Measurements from ENCODE around the gene CHRD.

The CHRD gene

DNA sequence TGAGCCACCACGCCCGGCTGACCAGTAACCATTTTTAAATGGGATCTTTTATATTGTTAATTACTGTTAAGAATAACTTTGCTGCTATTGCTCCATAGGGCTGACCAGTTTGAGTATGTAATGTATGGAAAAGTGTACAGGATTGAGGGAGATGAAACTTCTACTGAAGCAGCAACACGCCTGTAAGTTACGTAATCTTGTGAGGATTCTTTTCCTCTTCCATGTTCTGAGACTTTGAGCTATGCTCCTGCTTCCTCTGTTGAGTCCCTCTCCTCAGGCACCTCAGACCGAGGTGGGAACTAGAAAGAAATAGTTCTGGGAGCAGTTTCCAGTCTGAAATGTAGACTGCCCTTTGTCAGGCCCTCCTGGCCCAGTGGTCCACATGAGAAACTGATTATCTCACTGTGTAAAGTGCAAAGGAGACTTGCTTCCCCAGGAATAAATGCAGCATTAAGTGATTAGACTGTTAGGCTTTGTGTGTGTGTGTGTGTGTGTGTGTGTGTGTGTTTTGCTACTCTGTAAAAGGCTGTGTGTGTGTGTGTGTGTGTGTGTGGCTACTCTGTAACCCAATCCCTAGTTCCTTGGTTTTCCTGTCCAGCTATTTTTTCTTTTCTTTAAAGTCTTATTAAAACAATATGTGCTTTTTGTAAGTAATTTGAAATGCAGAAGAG, 13.1 kb upstream of the CHRD start:
- Histone ChIP-seq H3K36me3 (ENCODE audit: control insufficient read depth, insufficient read depth, low read length) (peaks cover 50% of the 10 kb centered on the region), H3K27ac (ENCODE audit: low read depth, low read length) (no peak overlapping the region), H3K27me3 (ENCODE audit: control insufficient read depth, insufficient read depth, low read length) (no peaks in the 10 kb centered on the region), H3K9ac (ENCODE audit: low read depth, low read length) (no peak overlapping the region), H3K4me3 (ENCODE audit: low read depth, low read length) (no peak overlapping the region), H3K9me3 (ENCODE audit: control insufficient read depth, insufficient read depth, low read length) (no peaks in the 10 kb centered on the region), H3K4me1 (ENCODE audit: control insufficient read depth, insufficient read depth, low read length) (peaks cover 11% of the 10 kb centered on the region)

DNA sequence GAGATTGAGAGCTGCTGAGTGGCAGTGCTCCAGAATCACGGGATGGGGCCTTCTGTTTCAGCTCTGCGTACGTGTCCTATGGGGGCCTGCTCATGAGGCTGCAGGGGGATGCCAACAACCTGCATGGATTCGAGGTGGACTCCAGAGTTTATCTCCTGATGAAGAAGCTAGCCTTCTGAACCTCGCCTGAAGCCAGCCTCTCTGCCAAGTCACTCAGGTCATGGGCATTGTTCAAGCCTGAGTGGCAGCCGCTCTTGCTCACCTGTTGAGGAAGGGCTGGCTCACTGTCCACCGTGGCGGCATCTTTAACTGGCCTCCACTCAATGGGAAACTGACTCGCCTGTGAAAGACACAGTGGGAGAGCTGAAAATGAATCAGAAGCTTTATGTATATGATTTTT, 11.7 kb upstream of the CHRD start:
- H3K27ac ChIP-seq (ENCODE audit: low read depth, low read length): no peak overlapping the region
- no peaks in the 10 kb centered on the region for H3K27me3 ChIP-seq (ENCODE audit: control insufficient read depth, insufficient read depth, low read length)
- H3K4me3 ChIP-seq (ENCODE audit: low read depth, low read length): no peak overlapping the region
- H3K36me3 ChIP-seq (ENCODE audit: control insufficient read depth, insufficient read depth, low read length): peaks cover 50% of the 10 kb centered on the region
- H3K9ac ChIP-seq (ENCODE audit: low read depth, low read length): no peak overlapping the region
- no peaks in the 10 kb centered on the region for H3K9me3 ChIP-seq (ENCODE audit: control insufficient read depth, insufficient read depth, low read length)
- peaks cover 15% of the 10 kb centered on the region for H3K4me1 ChIP-seq (ENCODE audit: control insufficient read depth, insufficient read depth, low read length)

DNA sequence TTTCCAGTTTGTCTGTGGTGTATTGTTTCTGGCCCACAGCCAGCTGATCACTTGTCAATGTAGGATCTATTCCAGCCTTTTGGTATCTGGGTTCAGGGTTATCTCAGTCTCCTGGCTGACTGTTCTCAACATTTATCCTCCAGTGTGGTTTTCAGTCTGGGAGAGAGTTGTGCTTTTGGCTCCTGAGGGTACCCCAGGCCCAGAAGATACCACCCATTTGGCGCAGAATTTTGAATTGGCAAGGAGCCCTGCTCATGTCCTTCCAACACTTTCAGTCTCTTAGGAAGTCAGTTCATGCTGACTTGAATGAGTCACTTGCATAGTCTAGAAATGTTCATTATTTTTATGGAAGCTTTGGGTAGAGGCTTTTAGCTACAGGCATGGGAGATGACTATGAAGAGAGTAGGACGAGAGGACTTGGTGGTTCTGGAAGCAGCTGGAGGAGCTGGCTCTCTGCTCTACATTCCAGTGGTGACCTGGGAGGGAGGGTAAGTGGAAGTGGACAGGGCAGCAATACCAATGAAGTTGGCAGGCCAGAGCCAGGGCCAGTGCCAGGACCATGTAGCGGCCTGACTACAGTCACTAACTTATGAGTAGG, 11.2 kb upstream of the CHRD start:
- no peak overlapping the region for H3K9ac ChIP-seq (ENCODE audit: low read depth, low read length)

DNA sequence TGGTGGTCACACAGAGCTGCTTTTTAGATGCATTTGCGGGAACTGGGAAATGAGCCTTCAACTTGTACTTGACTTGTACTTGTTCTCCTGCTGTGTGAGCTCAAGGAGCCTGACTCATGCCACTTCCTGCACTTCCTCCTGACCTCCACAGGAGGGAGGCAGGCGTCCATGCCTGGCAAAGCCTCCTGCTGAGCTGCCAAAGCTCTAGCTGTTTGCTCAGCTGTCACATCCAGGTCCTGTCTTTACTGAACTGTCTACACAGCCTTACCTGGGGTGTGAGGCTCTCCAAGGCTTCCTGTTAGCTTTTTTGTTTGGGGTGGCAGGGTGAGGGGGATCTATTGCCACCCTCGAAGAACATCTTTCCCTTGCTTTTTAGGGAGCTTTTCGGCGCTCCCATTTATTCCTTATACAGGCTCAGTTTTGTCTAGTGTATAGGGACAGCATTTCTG, 8.3 kb upstream of the CHRD start:
- peaks cover 33% of the 10 kb centered on the region for H3K36me3 ChIP-seq (ENCODE audit: control insufficient read depth, insufficient read depth, low read length)
- peak overlapping the region; percentile 62 for H3K27ac ChIP-seq (ENCODE audit: low read depth, low read length)
- peaks cover 25% of the 10 kb centered on the region for H3K4me1 ChIP-seq (ENCODE audit: control insufficient read depth, insufficient read depth, low read length)
- no peaks in the 10 kb centered on the region for H3K9me3 ChIP-seq (ENCODE audit: control insufficient read depth, insufficient read depth, low read length)
- no peak overlapping the region for H3K9ac ChIP-seq (ENCODE audit: low read depth, low read length)
- H3K4me3 ChIP-seq (ENCODE audit: low read depth, low read length): no peak overlapping the region
- peaks cover 10% of the 10 kb centered on the region; the same call in 1 of the 2 replicates for H3K27me3 ChIP-seq (ENCODE audit: control insufficient read depth, insufficient read depth, low read length)

More for the DNA sequence above, 11.2 kb upstream of the CHRD start:
- H3K4me1 ChIP-seq (ENCODE audit: control insufficient read depth, insufficient read depth, low read length): peaks cover 15% of the 10 kb centered on the region
- H3K27me3 ChIP-seq (ENCODE audit: control insufficient read depth, insufficient read depth, low read length): no peaks in the 10 kb centered on the region; the same call in 1 of the 2 replicates
- H3K9me3 ChIP-seq (ENCODE audit: control insufficient read depth, insufficient read depth, low read length): no peaks in the 10 kb centered on the region
- H3K36me3 ChIP-seq (ENCODE audit: control insufficient read depth, insufficient read depth, low read length): peaks cover 50% of the 10 kb centered on the region
- H3K4me3 ChIP-seq (ENCODE audit: low read depth, low read length): no peak overlapping the region
- no peak overlapping the region for H3K27ac ChIP-seq (ENCODE audit: low read depth, low read length)

DNA sequence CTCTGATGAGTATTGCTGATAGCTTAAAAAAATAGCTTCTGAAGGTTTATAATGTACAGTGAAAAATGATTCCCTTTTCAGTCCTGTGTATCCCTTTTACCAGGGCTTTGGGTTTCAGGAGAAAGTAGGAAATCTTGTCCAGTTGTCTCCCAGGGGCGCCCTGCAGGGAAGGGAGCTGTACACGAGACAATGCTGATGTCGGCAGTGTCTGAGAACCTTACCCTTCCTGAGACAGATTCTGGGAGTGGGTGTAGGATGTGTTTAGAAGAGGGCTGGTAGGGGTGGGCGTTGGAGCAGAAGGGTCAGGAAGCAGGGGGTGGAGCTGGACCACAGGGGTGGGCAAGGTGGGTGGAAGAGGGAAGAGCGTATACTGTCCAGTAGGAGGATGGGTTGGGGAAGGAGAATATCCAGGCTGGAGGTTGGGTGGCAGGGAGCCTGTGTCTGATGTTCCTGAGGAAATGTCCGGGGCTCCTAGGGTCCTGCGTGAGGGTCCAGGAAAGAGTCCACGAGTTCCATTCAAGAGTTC, 7.5 kb upstream of the CHRD start:
- Histone ChIP-seq H3K27me3 (ENCODE audit: control insufficient read depth, insufficient read depth, low read length) (peaks cover 17% of the 10 kb centered on the region; the same call in 1 of the 2 replicates), H3K4me3 (ENCODE audit: low read depth, low read length) (no peak overlapping the region), H3K27ac (ENCODE audit: low read depth, low read length) (no peak overlapping the region), H3K4me1 (ENCODE audit: control insufficient read depth, insufficient read depth, low read length) (peaks cover 27% of the 10 kb centered on the region), H3K9ac (ENCODE audit: low read depth, low read length) (no peak overlapping the region), H3K9me3 (ENCODE audit: control insufficient read depth, insufficient read depth, low read length) (no peaks in the 10 kb centered on the region), H3K36me3 (ENCODE audit: control insufficient read depth, insufficient read depth, low read length) (peaks cover 26% of the 10 kb centered on the region)

DNA sequence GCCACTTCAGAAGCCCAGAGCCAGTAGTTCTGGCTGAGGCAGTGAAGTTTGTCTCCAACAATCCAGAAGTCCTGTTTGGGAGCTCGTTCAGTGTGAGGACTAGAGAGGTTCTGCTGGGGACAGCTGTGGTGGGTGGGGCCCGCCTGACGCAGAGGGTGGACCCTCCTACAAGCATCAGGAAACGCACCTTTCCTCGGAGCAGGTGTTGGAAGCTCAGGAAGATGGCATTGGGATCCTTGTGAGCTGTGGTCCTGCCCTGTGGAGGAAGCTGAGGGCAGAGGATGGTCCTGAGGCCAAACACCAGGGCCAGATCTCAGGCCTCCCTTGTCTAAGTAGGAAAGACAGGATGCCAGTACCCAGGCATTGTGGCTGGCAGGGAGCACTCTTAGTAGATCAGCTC, 6.9 kb upstream of the CHRD start:
- Histone ChIP-seq H3K9ac (ENCODE audit: low read depth, low read length) (no peak overlapping the region), H3K36me3 (ENCODE audit: control insufficient read depth, insufficient read depth, low read length) (peaks cover 22% of the 10 kb centered on the region), H3K27ac (ENCODE audit: low read depth, low read length) (no peak overlapping the region), H3K4me3 (ENCODE audit: low read depth, low read length) (no peak overlapping the region), H3K9me3 (ENCODE audit: control insufficient read depth, insufficient read depth, low read length) (no peaks in the 10 kb centered on the region), H3K4me1 (ENCODE audit: control insufficient read depth, insufficient read depth, low read length) (peaks cover 33% of the 10 kb centered on the region), H3K27me3 (ENCODE audit: control insufficient read depth, insufficient read depth, low read length) (peaks cover 23% of the 10 kb centered on the region)

DNA sequence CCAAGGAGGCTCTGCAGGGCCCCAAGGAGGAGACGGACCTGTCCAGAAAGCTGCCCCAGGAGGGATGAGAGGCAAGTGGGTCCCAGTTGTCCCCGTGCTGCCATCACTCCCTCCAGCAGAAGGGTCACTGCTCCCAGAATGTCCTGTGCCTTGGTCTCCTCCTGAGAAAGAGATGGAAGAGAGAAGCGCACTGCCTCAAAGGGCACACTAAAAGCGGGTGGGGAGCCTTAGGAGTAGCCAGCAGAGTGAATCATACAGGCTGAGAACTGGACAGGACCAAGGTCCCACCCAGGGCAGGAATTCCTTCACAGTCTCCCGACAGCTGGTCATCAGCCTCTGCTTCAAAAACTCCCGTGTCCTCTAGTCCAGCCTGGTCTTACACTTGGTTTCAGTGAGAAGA, 6.4 kb upstream of the CHRD start:
- Histone ChIP-seq H3K4me3 (ENCODE audit: low read depth, low read length) (no peak overlapping the region), H3K9me3 (ENCODE audit: control insufficient read depth, insufficient read depth, low read length) (no peaks in the 10 kb centered on the region), H3K36me3 (ENCODE audit: control insufficient read depth, insufficient read depth, low read length) (peaks cover 16% of the 10 kb centered on the region), H3K4me1 (ENCODE audit: control insufficient read depth, insufficient read depth, low read length) (peaks cover 36% of the 10 kb centered on the region), H3K27me3 (ENCODE audit: control insufficient read depth, insufficient read depth, low read length) (peaks cover 28% of the 10 kb centered on the region), H3K27ac (ENCODE audit: low read depth, low read length) (no peak overlapping the region), H3K9ac (ENCODE audit: low read depth, low read length) (no peak overlapping the region)

DNA sequence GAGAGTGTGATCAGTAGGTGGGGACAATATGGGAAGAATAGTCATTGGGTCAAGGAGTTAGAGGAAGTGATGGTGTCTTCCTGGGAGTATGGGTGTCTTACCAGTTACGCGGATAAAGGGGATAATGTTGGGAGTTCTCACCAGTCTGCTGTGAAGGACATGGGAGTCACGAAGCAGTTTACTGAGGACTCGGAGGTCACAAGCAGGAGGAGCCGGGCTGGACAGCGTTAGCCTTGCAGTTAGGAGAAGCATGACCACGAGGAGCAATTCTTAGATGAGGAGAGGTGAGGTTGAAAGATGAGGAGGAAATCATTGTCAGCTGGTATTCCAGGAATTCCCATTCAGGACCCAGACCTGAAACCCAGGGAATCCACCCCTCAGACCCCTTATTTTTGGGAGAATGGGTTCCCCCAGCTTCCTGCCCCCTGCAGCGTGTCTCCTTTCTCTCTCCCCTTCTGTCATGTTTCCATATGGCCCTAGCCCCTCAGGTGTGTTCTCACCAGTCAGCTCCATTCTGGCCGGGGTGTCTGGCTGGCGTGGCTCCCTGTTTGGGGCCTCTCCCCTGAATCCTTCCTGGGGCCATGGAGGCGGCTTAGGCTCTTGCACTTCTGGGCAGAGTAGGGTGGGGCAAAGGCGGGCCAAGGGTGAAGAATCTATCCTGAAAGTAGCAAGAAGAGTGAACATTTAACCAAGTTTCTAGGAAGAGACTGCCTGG, 4.0 kb upstream of the CHRD start:
- Histone ChIP-seq H3K36me3 (ENCODE audit: control insufficient read depth, insufficient read depth, low read length) (no peaks in the 10 kb centered on the region), H3K4me1 (ENCODE audit: control insufficient read depth, insufficient read depth, low read length) (peaks cover 39% of the 10 kb centered on the region), H3K9me3 (ENCODE audit: control insufficient read depth, insufficient read depth, low read length) (no peaks in the 10 kb centered on the region), H3K27me3 (ENCODE audit: control insufficient read depth, insufficient read depth, low read length) (peaks cover 45% of the 10 kb centered on the region), H3K27ac (ENCODE audit: low read depth, low read length) (no peak overlapping the region), H3K9ac (ENCODE audit: low read depth, low read length) (no peak overlapping the region), H3K4me3 (ENCODE audit: low read depth, low read length) (no peak overlapping the region)

DNA sequence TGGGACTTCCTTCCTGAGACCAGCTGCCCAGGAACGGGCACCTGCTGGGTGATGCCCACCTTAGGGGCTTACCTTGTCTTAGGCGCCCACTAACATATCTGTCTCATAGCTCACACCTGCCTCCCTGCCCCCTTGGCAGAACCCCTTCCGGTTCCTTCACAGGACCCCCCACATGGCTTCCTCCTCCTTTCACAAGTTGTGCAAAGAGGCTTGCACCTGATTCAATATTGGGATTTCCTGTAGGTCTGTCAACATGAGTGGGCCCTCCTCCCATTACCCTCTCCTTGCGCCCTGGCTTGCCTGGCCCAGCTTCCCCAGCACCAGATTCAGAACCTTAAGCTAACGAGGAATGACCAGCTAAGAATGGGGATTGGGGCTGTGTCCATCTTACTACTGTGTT, 2.5 kb upstream of the CHRD start:
- H3K36me3 ChIP-seq (ENCODE audit: control insufficient read depth, insufficient read depth, low read length): no peaks in the 10 kb centered on the region
- H3K27me3 ChIP-seq (ENCODE audit: control insufficient read depth, insufficient read depth, low read length): peaks cover 60% of the 10 kb centered on the region
- no peak overlapping the region for H3K9ac ChIP-seq (ENCODE audit: low read depth, low read length)
- H3K4me3 ChIP-seq (ENCODE audit: low read depth, low read length): no peak overlapping the region
- no peaks in the 10 kb centered on the region for H3K9me3 ChIP-seq (ENCODE audit: control insufficient read depth, insufficient read depth, low read length)
- no peak overlapping the region for H3K27ac ChIP-seq (ENCODE audit: low read depth, low read length)
- H3K4me1 ChIP-seq (ENCODE audit: control insufficient read depth, insufficient read depth, low read length): peaks cover 29% of the 10 kb centered on the region

DNA sequence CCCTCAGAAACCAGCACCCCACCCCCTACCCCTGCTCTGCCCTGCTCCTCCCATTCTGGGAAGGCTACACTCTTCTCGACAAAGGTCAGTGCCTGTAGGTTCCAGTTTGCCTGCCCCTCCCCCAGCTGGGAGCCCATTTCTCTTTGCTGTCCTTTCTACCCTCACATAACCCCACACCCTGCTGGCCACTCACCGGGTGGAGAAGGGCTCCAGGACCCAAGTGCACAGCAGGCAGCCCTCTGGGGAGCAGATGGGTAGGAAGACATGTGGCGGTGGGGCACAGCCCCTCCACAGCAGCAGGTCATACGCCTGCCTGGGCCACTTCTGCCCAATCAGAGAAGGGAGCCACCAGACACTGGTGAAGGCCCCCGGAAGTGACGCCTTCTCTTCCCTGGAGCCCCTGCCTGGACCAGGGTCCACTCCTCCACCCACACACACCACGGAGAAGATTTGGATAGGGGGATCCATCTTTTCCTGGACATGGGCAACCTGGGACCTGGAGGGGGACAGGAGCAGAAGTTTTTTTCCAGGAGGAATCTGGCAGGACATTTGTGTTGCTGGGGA, 1.9 kb upstream of the CHRD start, which contains the start of gene THPO:
Gene THPO, minus strand, starts transcription at position 326 of the 564 bp plus-strand sequence. CDS start 1,948 bp downstream, outside the sequence.
- Histone ChIP-seq H3K27me3 (ENCODE audit: control insufficient read depth, insufficient read depth, low read length) (peaks cover 65% of the 10 kb centered on the region), H3K4me3 (ENCODE audit: low read depth, low read length) (no peak within 1 kb of the TSS)

More for the DNA sequence above, 1.9 kb upstream of the CHRD start, which contains the start of gene THPO:
- Histone ChIP-seq H3K9me3 (ENCODE audit: control insufficient read depth, insufficient read depth, low read length) (no peaks in the 10 kb centered on the region), H3K9ac (ENCODE audit: low read depth, low read length) (no peak within 1 kb of the TSS), H3K4me1 (ENCODE audit: control insufficient read depth, insufficient read depth, low read length) (peaks cover 29% of the 10 kb centered on the region), H3K36me3 (ENCODE audit: control insufficient read depth, insufficient read depth, low read length) (no peaks in the 10 kb centered on the region), H3K27ac (ENCODE audit: low read depth, low read length) (no peak within 1 kb of the TSS)

All from HUES48 (cell line).